HEK293T (cell line): ENCODE measurements around the gene FAM200A.

ENCODE experiments used
- CTCF ChIA-PET: fragments of 350-600 bp; formaldehyde crosslinking; extraction: SDS; loops from one replicate; lab custom pipeline; 2021; ENCODE audit warnings: antibody characterized with exemption, inconsistent platforms; lab: Yijun Ruan, JAX
- POLR2A ChIA-PET: fragments of 350-600 bp; formaldehyde crosslinking; extraction: SDS; loops from one replicate; lab custom pipeline; 2020; ENCODE audit warnings: antibody characterized with exemption, inconsistent platforms; lab: Yijun Ruan, JAX
- DNase-seq: peaks from one replicate; pipeline ENCODE4 v3.0.0; 2012; ENCODE audit warnings: mixed read lengths; ENCODE audit errors: extremely low spot score
- ARNT ChIP-seq: fragments of 450-650 bp; IDR thresholded peaks from 2 replicates; pipeline ENCODE4 v1.6.1; 2017; ENCODE audit warnings: mild to moderate bottlenecking
- BHLHE40 ChIP-seq: fragments of 450-650 bp; IDR thresholded peaks from 2 replicates; pipeline ENCODE4 v1.6.1; 2016; ENCODE audit warnings: mild to moderate bottlenecking, moderate library complexity, borderline replicate concordance
- CTBP1 ChIP-seq: fragments of 450-650 bp; IDR thresholded peaks from 2 replicates; pipeline ENCODE4 v1.6.1; 2016; ENCODE audit warnings: borderline replicate concordance
- ELF4 ChIP-seq: fragments of 450-650 bp; IDR thresholded peaks from 2 replicates; pipeline ENCODE4 v1.6.1; 2017; ENCODE audit warnings: antibody characterized with exemption
- FOXA1 ChIP-seq: fragments of 450-650 bp; IDR thresholded peaks from 2 replicates; pipeline ENCODE4 v1.6.1; 2016; ENCODE audit warnings: mild to moderate bottlenecking
- FOXK2 ChIP-seq: fragments of 450-650 bp; IDR thresholded peaks from 2 replicates; pipeline ENCODE4 v1.6.1; 2016; ENCODE audit warnings: mild to moderate bottlenecking
- FOXM1 ChIP-seq: fragments of 450-650 bp; IDR thresholded peaks from 2 replicates; pipeline ENCODE4 v1.6.1; 2017; ENCODE audit warnings: mild to moderate bottlenecking, borderline replicate concordance
- HDGF ChIP-seq: fragments of 450-650 bp; IDR thresholded peaks from 2 replicates; pipeline ENCODE4 v1.6.1; 2017; ENCODE audit warnings: antibody characterized with exemption, borderline replicate concordance
- L3MBTL2 ChIP-seq: fragments of 450-650 bp; conservative IDR thresholded peaks from 2 replicates; pipeline ENCODE4 v1.6.1; 2016; ENCODE audit warnings: mild to moderate bottlenecking
- LEF1 ChIP-seq: fragments of 450-650 bp; IDR thresholded peaks from 2 replicates; pipeline ENCODE4 v1.6.1; 2017; ENCODE audit warnings: mild to moderate bottlenecking, borderline replicate concordance
- NFRKB ChIP-seq: fragments of 450-650 bp; IDR thresholded peaks from 2 replicates; pipeline ENCODE4 v1.6.1; 2016; ENCODE audit warnings: mild to moderate bottlenecking, moderate library complexity
- PKNOX1 ChIP-seq: fragments of 450-650 bp; IDR thresholded peaks from 2 replicates; pipeline ENCODE4 v1.6.1; 2016
- SP1 ChIP-seq: fragments of 450-650 bp; IDR thresholded peaks from 2 replicates; pipeline ENCODE4 v1.6.1; 2017
- SUZ12 ChIP-seq: fragments of 450-650 bp; IDR thresholded peaks from 2 replicates; pipeline ENCODE4 v1.6.1; 2016; ENCODE audit warnings: mild to moderate bottlenecking
- TARDBP ChIP-seq: fragments of 450-650 bp; IDR thresholded peaks from 2 replicates; pipeline ENCODE4 v1.6.1; 2016
- ZNF384 ChIP-seq: fragments of 450-650 bp; IDR thresholded peaks from 2 replicates; pipeline ENCODE4 v1.6.1; 2016

Gene FAM200A

GRCh38 chr7:99541212-99541611 is 10.7 kb downstream of the FAM200A start:
- CTCF ChIA-PET, result no interaction called here
- TF ChIP-seq FOXM1, result no peak
- TF ChIP-seq PKNOX1, result no peak
- TF ChIP-seq L3MBTL2, result no peak
- POLR2A ChIA-PET, result interaction anchor here (1.0 to 1.1 kb wide), 2 partner anchors 17 to 75 kb away, joined by 3 to 6 read pairs; partner anchors contain the start of genes ZNF655 and ZSCAN25
- no peak for DNase-seq

- no peak for DNase-seq
- ChIA-PET POLR2A (interaction anchor here (1.0 to 1.1 kb wide), 2 partner anchors 18 to 76 kb away, joined by 3 to 6 read pairs; partner anchors contain the start of genes ZNF655 and ZSCAN25), CTCF (no interaction called here)
- no peak for TF ChIP-seq CTBP1
- no peak for TF ChIP-seq HDGF
- TF ChIP-seq ZNF384, result no peak
- TF ChIP-seq FOXM1, result no peak
- TF ChIP-seq ELF4, result no peak
These were observed 11.4 kb downstream of the FAM200A start for GRCh38 chr7:99540542-99540941.

GRCh38 chr7:99539213-99539811 is 12.6 kb downstream of the FAM200A start:
- CTCF ChIA-PET, result no interaction called here
- POLR2A ChIA-PET, result no interaction called here
- TF ChIP-seq ARNT (no peak), L3MBTL2 (peak; percentile 31), SUZ12 (no peak), ELF4 (no peak), CTBP1 (no peak), FOXM1 (no peak), PKNOX1 (no peak)
- DNase-seq, result no peak

- no peak for DNase-seq
- TF ChIP-seq FOXK2 (no peak), FOXM1 (no peak), PKNOX1 (no peak), ZNF384 (no peak), FOXA1 (no peak), LEF1 (no peak), SP1 (no peak), BHLHE40 (no peak), HDGF (no peak), SUZ12 (no peak), ARNT (no peak), NFRKB (no peak), CTBP1 (no peak)
- POLR2A ChIA-PET, result no interaction called here
- CTCF ChIA-PET, result no interaction called here
These were observed 16.2 kb downstream of the FAM200A start for GRCh38 chr7:99535667-99536066.

- POLR2A ChIA-PET, result no interaction called here
- TF ChIP-seq PKNOX1, result no peak
- no peak for TF ChIP-seq SUZ12
- TF ChIP-seq ARNT, result no peak
- no peak for TF ChIP-seq SP1
- TF ChIP-seq FOXA1, result no peak
- TF ChIP-seq HDGF, result no peak
- TF ChIP-seq CTBP1, result no peak
- no peak for TF ChIP-seq BHLHE40
- TF ChIP-seq LEF1, result no peak
- no peak for TF ChIP-seq ELF4
- no peak for TF ChIP-seq FOXM1
- no peak for TF ChIP-seq FOXK2
- no peak for TF ChIP-seq ZNF384
- no peak for TF ChIP-seq NFRKB
- TF ChIP-seq TARDBP, result no peak
- TF ChIP-seq L3MBTL2, result no peak
- CTCF ChIA-PET, result no interaction called here
- DNase-seq, result no peak
These were observed 20.6 kb downstream of the FAM200A start for GRCh38 chr7:99531354-99531765.

- ChIA-PET CTCF (interaction anchor here (0.6 to 1.5 kb wide), 5 partner anchors 90 to 311 kb away, joined by 3 to 5 read pairs (median 3); partner anchors contain the start of gene ZSCAN25), POLR2A (interaction anchor here (1.4 to 1.6 kb wide), 2 partner anchors 32 to 90 kb away, joined by 4 to 6 read pairs; partner anchors contain the start of gene ZSCAN25)
- no peak for TF ChIP-seq SUZ12
- TF ChIP-seq BHLHE40, result no peak
- TF ChIP-seq L3MBTL2, result no peak
- TF ChIP-seq HDGF, result no peak
- TF ChIP-seq TARDBP, result no peak
- TF ChIP-seq FOXM1, result no peak
- no peak for TF ChIP-seq ZNF384
- TF ChIP-seq PKNOX1, result no peak
- no peak for TF ChIP-seq CTBP1
- no peak for TF ChIP-seq ARNT
- TF ChIP-seq NFRKB, result no peak
- TF ChIP-seq SP1, result no peak
- TF ChIP-seq ELF4, result no peak
- no peak for TF ChIP-seq FOXK2
- TF ChIP-seq FOXA1, result no peak
- no peak for TF ChIP-seq LEF1
- no peak for DNase-seq
These were observed 26.0 kb downstream of the FAM200A start for GRCh38 chr7:99525713-99526440.
